ENCODE data around the gene TXNDC5.

Gene TXNDC5

GRCh38 chr6:7910654-7911344, at the start of gene TXNDC5:
Gene TXNDC5, minus strand, starts transcription at chr6:7910788. Its CDS starts 12 bp downstream, at chr6:7910776.
- peak; percentile 82 for DNase-seq

DNA sequence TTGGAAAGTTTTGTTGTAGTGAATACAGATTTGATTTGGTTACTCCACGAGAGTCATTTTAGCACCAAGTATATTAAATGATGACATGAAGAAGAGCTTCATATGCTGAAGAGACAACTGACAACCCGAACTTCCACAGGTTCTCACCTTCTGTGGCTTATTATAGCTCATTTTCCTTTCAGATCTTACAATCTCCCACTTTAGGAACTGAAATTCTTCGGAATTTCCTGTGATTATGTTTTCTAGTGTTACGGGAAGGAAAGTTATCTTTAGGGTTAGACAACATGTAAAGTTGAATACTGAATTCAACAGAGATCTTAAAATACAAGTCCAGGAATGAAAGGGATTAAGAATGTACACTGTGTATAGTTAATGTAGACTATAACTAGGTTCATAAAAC, 49.6 kb upstream of the TXNDC5 start:
- DNase-seq: no peak

GRCh38 chr6:7959453-7959852, 48.9 kb upstream of the TXNDC5 start:
- DNase-seq: no peak

- no peak for DNase-seq
These were observed 47.9 kb upstream of the TXNDC5 start for GRCh38 chr6:7958464-7958863.

DNA sequence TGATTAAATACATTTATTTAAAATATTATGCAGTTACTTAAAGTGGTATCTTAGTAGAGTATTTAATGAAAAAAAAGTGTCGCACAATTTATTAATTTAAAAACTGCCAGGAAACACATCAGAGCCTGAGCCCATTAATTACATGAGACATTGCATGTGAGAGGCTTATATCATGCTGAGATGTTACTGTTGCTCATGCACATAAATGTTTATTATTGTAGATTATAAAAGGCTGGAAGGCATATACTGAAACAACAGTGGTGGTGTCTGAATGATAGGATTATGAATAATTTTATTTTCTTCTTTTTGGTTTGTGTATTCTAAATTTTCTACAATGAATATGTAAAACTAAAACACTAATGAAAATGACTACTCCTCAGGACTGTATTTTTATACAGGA, 45.7 kb upstream of the TXNDC5 start:
- DNase-seq: no peak

DNA sequence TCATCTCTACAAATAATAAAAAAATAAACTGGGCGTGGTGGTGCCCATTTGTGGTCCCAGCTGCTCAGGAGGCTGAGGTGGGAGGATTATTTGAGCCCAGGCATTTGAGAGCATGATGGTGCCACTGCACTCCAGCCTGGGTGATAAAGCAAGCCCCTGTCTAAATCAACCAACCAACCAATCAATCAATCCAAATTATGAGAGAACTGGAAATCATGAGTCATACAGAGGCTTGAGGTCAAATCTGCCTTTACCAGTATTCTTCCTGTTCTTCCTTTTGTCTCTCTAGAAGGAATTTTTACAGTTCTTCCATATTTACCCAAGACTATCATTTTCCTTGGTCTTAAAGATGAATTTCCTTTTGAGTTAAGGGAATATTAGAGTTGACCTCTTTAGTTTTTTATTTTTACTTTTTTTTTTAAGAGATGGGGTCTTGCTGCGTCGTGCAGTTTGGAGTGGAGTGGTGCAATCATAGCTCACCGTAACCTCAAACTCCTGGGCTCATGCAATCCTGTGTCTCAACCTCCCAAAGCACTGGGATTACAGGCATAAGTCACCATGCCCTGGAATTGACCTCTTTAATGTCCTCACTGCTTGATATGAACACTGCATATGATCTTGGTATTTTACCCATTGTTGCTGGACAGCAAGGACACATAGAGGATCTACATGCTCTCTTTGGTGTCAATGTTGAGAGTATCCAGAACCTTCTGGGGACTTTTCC, 44.1 kb upstream of the TXNDC5 start:
- DNase-seq: no peak

- DNase-seq: no peak
These were observed 43.2 kb upstream of the TXNDC5 start for GRCh38 chr6:7953753-7954152.

GRCh38 chr6:7939864-7940228, 29.3 kb upstream of the TXNDC5 start:
- no peak for DNase-seq

- DNase-seq: no peak
These were observed 28.7 kb upstream of the TXNDC5 start for GRCh38 chr6:7939184-7939863.

- no peak for DNase-seq
These were observed 28.1 kb upstream of the TXNDC5 start for GRCh38 chr6:7938562-7939183.

DNA sequence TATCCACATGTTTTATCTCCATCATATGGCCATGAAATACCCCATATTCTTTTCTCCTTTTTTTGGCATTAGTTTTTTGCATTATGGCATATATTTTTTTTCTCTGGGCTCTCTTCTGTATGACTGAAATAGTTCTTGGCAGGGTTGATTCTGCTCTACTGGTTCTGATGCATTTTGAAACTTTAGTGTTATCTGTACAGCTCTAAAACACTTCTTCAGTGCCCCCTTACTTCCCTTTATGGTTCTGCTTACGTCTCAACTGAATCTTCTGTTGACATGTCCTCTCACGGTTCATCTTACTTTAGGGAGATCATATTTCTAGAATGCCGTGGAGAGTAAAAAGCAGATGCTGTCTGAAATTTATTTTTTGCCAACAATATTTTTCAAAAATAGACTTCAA, 23.2 kb upstream of the TXNDC5 start:
- no peak for DNase-seq

- no peak for DNase-seq
These were observed 22.0 kb upstream of the TXNDC5 start for GRCh38 chr6:7932625-7933024.

GRCh38 chr6:7924867-7925266, 14.3 kb upstream of the TXNDC5 start:
- no peak for DNase-seq

GRCh38 chr6:7922596-7922995, 12.0 kb upstream of the TXNDC5 start:
- no peak for DNase-seq

DNA sequence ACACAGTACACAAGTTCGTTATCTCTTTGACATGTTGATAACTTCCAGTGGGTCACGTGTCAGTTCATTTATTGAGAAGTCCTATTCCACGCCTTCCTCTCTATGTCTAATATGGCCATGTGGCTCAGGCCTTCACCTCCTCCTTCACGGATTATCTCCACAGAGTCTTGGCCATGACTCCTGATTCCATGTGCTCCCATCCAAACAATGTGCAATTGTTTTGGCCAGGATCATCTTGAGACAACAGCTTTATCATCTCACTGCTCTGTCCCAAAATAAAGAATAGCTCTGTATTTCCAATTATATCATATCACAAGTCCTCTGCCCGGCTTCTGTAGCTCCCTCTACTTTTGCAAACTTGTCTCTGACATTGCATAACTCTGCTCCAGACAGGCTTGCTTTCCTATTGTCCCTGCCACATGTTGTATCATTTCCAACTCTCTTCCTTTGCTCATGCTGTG, 11.1 kb upstream of the TXNDC5 start:
- DNase-seq: no peak

DNA sequence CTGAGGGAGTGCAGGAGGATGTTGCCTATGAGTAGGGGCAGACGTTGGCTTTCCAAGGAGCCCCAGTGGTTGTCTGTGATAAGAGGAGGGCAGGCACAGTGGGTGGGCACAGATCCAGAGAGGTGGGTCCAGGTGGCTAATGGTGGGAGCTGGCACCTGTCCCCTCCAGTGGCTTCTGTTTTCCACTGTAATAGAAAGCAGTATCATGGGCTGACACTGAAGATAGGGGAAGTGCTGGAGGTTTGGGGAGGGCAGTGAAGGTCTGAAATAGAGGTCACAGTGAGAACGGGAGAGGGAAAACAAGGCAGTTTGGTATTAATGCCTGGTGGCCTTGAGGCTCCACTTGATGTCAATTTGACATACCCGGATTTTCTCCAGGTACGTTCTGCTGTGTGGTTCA, 10.5 kb upstream of the TXNDC5 start:
- no peak for DNase-seq

DNA sequence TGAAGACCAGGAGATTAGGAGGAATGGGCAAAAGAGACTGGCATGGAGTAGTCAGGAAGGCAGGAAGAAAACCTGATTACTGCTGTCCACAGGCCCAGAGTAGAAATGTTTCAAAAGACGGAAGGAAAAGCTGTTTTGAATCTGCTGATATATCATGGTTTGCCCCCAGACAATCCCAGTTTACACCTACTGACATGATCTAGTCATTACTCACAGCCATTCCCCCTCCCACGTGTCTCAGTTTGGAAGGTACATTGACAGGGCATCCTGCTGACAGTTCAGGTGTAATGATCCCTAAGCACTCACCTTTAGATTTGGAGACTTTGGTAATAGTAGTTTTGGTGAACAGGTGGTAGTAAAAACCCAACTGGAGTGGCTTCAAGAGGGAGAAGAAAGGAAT, 9.8 kb upstream of the TXNDC5 start:
- DNase-seq: no peak

- DNase-seq: peak; percentile 30
These were observed 9.3 kb upstream of the TXNDC5 start for GRCh38 chr6:7919871-7920270.

- no peak for DNase-seq
These were observed 7.8 kb upstream of the TXNDC5 start for GRCh38 chr6:7918403-7918802.

DNA sequence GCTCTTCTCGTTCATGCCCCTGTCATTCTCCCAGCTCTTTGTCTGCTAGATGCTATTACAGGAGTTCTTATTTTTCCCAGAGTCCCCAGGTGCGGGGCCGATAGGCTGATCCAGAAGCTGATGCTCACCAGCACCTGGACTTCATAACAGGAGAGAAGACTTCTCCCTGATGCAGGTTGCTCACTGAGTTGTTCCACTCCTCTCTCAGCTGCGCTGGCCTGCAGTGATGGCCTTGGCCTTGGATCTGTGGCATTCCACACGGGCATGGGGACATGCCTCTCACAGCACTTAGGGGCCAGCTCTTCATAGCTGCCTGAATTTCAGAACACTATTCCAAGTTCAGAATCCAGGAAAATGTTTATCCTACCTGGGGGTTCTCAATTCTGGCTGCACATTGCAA, 7.1 kb upstream of the TXNDC5 start:
- no peak for DNase-seq

DNA sequence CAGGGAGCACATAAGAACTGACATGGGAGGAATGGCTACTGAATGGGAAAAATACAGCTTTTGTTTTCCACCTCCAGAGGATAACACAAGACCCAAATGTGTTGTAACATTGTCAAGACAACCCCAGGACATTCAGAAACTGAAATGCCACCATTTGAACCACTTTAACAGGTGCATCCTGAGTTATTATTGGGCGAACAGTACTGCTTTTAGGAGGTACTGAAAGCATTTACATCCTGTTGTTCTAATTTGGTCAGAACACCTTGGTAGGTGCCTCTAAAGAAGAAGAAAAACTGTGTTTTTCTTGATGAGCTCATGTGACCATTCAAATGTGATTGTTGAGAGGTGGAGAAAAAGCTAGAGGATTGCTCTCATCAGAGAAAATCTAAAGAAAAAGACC, 6.4 kb upstream of the TXNDC5 start:
- no peak for DNase-seq

DNA sequence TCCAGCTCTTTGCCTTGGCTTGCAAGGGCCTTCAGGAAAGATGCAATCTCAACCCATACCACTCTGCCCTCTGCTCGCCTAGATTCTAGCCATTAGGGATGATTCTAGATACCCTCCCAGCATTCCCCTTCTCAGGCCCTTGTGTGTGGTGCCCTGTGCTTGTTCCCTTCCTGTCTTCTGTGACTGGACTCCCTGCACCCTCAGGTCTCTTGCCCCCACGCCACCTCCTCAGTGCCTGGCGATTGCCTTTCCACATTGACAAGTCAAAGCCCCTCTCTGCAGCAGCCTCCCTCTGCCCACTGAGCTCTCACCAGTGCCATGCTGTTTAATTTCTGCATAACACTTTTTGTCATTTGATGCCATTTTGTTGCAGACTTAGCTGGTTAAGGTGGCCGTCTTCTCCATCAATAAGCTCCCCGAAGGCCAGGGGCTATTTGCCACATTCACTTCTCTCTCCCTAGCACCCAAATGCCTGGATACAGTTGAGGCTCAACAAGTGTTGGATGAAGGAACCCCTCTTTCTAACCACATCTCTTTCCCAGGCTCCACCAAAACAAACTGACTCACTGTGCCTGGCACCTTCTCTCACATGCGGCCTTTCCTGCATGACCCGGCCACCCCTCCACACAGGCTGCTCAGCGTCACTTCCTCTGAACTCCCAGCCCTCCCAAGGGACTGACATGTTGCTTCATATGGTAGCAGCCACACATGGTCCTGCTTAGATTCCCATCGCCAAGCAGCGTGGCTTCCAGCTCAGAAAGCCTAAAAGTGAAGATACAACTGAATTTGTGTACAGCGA, 4.6 kb upstream of the TXNDC5 start:
- no peak for DNase-seq

DNA sequence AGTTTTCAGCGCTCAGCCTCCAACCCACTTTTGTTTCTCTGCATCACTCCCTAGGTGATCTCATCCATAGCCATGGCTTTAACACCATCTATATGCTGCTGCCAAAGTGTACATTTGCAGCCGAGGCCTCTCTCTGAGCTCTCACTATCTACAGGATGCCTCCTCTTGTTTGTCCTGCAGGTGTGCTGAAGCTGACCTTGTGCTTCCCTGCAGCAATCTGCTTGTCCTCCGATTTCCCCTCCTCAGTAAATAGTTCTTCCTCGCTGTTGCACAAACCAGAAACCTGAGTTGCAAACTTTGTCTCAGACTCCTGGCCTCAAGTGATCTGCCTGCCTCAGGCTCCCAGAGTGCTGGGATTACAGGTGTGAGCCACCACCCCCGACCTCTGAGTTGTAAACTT, 3.7 kb upstream of the TXNDC5 start:
- DNase-seq: no peak

Measured in activated CD4-positive, alpha-beta T cell treated with anti-CD3 and anti-CD28 coated beads, Interleukin-2, Interleukin-6, amounts not matched to agents 100 ng/mL and 50 ng/mL, durations not matched to agents 16 hours and 8 hours (primary cell).